Measurements from ENCODE around the gene PYDC1.
"Not testable (repeated sequence)": the region's sequence is repeated elsewhere in the genome, so short reads cannot be mapped to it uniquely, and the experiment has no call there.

Gene PYDC1

DNA sequence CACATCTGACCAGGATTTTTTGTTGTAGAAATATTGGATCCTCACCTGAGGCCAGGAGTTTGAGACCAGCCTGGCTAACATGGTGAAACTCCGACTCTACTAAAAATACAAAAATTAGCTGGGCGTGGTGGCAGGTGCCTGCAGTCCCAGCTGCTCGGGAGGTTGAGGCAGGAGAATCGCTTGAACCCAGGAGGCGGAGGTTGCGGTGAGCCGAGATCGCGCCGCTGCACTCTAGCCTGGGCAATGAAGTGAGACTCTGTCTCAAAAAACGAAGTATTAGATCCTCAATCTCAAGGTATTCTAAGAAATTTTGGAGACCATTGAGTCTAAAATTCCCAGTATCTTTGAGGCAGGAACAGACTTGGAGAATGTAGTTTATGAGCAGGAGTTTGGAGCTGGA lies 21.1 kb downstream of the PYDC1 start:
- not testable (repeated sequence) for FAIRE-seq

- no peak for FAIRE-seq
Measured at GRCh38 chr16:31194898-31195297, 22.0 kb downstream of the PYDC1 start.

DNA sequence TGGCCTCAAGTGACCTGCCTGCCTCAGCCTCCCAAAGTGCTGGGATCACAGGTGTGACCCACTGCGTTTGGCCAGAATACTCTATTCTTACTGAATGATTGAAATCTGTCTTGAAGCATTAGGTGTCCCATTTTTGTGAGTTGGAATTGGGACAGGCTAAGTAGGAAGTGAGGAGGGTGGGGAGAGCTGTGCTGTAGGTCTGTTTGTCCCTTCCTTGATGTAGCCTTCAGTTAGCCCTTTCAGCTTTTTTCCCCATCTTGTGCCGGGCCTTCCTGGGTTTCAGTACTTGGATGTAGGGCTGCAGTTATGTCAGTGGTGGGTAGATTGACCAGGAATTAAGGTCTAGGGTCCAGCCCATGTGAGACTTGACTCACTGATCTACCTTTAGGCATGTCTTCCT lies 23.1 kb downstream of the PYDC1 start:
- no peak for FAIRE-seq

DNA sequence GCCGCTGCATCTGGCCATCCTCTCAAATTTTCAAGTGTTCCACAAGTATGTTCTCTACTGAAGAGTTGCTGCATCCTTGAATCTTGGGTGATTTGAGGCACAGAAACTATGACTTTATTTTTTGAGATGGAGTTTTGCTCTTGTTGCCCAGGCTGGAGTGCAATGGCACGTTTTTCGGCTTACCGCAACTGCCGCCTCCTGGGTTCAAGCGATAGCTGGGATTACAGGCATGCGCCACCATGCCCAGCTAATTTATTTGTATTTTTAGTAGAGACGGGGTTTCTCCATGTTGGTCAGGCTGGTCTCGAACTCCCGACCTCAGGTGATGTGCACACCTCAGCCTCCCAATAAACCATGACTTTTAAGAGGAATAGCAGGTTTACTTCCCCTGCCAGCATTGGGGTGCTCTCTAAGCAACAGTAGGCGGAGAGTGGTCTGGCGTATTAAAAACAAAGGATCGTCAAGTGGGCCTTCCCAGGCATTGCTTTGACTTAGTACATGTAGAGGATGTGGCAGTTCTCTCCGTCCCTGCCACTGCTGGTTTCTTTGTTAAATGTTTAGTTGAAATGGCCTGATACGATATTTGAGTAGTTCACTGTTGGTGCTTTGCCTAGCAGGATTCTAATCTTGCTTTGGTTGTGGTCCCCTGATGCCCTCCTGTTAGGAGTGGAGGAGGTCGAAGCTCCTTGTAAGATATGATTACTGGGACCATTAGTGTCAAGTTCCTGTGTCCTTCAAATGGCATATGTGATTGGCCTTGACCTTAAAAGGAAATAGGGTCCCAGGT lies 23.9 kb downstream of the PYDC1 start:
- FAIRE-seq, result no peak

DNA sequence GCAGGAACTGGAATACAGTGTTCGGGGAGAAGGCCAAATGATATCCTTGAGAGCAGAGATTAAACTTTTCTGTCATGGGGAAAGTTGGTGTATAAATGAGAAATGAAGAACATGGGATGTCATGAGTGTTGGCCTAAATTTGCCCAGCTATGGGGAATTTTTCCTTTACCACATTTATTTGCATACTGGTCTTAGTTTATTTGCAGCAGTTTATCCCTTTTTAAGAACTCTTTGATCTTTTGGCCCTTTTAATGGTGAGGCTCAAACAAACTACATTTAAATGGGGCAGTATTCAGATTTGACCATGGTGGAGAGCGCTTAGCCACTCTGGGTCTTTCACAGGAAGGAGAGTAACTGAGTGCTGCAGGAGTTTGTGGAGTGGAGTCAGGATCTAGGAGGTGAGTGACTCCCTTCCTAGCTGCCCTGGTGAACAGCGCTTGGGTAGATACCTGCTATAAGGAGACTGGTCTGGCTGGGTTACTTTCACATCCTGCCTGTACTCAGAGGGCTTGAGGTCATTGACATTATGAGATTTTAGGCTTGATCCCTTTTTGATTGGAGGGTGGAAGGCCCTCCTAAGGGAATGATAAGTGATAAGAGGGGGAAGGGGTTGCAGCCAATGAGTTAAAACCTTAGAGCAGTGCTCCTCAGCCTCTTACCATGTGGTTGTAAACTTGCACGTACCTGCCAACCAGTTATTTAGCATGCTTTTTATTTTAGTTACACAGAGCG lies 25.1 kb downstream of the PYDC1 start:
- no peak for FAIRE-seq

DNA sequence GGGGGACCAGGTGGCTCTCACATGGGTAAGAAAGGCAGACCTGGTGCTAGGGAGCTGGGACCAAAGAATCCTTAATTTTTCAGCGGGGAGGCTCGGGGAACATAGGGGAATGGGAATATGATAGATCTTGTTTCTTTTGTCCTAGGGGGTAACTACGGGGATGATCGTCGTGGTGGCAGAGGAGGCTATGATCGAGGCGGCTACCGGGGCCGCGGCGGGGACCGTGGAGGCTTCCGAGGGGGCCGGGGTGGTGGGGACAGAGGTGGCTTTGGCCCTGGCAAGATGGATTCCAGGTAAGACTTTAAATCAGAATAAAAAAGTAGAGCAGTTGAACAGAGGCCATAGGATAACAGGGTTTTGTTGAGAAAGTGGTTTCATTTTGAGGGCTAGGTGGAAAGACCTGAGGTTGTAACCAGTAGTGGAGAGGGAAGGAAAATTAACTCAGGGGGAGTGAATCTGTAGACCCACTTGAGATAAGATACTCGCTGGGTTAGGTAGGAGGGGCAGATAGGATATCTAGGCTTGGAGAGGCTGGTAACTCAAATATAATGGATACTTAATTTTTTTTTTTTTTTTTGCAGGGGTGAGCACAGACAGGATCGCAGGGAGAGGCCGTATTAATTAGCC lies 26.0 kb downstream of the PYDC1 start:
- no peak for FAIRE-seq

DNA sequence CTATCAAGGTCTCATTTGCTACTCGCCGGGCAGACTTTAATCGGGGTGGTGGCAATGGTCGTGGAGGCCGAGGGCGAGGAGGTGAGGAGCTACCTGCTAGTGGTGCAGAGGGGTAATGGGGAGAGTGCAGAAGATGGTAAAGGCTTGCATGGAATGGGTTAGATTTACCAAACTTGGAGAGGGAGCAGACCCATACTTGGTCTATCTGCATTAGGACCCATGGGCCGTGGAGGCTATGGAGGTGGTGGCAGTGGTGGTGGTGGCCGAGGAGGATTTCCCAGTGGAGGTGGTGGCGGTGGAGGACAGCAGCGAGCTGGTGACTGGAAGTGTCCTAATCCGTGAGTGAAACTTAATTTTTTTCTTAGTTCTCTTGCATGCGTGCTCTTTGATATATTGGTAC lies 26.9 kb downstream of the PYDC1 start:
- FAIRE-seq, result no peak

- FAIRE-seq, result no peak
Measured at GRCh38 chr16:31189412-31189778, 27.5 kb downstream of the PYDC1 start.

GRCh38 chr16:31188450-31189411 lies 28.2 kb downstream of the PYDC1 start:
- FAIRE-seq, result no peak

GRCh38 chr16:31187808-31188189 lies 29.1 kb downstream of the PYDC1 start:
- no peak for FAIRE-seq

DNA sequence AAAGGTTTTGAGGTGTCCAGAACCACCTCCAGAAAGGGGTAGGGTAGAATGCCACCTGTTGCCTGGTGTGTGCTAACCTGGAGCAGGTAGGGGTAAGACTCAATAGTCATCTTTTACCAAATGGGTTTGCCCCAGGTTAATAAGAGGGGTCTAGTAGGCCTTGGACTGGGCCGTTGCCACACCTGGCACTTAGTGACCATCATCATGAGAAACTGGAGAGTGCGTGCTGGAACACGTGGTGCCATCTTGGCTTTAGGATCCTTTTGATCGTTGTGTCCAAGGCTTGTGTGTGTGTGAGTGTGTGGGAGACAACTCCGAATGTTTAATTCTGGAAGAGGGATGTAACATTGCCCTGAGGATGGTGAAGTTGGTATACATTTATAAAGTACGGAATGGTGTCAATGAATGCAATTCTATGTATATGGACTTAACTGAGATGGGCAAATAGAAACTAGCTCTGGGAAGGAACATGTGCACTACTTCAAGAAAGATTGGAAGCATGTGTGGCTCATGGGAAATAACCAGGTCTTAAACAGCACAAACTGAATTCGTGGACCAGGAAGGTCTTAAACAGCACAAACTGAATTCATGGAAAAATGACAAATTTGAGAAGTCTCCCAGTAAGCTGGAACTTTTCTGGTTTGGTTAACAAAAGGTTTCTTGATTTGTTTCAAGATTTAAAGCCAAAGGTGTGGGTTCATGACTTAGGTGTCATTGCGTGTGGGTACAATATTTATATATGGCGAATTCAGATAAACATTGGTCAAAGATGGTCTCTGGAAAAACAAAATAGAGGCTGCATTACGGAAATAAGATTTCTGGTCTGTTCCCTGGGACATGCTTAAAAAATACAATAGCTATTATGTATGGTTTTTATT lies 29.8 kb downstream of the PYDC1 start:
- FAIRE-seq, result no peak

DNA sequence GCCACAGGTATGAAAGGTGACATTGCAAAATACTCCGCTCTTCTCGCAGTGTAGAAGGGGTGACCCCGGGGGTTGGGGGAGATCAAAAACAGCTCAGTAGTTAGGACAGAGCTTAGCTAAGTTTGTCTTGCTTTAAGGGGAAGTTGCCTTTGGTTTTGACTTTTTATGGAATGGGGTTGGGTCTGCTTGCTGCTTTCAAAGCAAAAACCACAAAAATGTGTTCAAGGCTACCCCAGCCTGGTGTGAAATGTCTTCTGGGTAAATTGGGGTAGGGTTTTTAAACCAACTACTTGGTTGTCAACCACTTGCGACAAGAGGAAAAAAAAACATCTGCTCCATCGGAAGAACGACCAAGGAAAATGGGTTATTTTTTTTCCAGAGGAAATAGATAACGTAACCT lies 30.8 kb downstream of the PYDC1 start:
- no peak for FAIRE-seq

DNA sequence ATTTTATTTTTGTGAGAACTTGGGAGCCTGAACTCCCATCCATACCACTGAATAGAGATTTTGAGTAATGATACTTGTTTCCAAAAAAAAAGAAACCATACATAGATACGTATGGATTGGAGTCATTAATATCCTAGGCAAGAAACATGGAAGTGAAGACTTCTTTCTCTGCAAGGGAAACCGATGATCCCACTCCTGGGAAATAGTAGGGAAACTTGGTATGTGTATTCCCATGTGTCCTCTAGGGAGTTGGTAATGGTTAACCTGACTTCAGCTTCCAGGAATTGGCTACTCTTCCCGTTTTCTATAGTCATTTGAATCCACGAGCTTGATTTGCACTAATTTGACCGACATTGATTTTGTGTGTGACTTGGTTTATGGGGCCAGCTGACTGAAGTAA lies 31.6 kb downstream of the PYDC1 start:
- FAIRE-seq, result no peak

DNA sequence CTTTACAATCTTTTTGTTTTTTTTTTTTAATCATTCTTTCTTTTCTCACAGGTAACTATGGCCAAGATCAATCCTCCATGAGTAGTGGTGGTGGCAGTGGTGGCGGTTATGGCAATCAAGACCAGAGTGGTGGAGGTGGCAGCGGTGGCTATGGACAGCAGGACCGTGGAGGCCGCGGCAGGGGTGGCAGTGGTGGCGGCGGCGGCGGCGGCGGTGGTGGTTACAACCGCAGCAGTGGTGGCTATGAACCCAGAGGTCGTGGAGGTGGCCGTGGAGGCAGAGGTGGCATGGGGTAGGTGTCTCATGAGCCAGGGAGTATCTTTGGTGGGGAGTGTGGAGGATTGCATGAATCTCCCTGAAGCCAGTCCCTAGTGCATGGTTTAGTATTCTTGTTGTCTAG lies 32.0 kb downstream of the PYDC1 start:
- FAIRE-seq, result no peak

- FAIRE-seq, result no peak
Measured at GRCh38 chr16:31183432-31184428, 33.2 kb downstream of the PYDC1 start.

DNA sequence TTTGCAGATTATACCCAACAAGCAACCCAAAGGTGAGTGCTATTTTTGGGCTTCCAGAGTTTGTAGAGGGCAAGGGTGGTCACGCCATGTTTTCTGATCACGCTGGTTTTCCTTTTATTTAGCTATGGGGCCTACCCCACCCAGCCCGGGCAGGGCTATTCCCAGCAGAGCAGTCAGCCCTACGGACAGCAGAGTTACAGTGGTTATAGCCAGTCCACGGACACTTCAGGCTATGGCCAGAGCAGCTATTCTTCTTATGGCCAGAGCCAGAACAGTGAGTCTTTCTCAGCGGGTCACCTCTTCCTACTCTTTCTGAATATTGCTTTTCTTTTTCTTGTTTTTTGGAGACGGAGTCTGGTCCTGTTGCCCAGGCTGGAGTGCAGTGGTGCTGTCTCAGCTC lies 34.5 kb downstream of the PYDC1 start:
- FAIRE-seq, result no peak

DNA sequence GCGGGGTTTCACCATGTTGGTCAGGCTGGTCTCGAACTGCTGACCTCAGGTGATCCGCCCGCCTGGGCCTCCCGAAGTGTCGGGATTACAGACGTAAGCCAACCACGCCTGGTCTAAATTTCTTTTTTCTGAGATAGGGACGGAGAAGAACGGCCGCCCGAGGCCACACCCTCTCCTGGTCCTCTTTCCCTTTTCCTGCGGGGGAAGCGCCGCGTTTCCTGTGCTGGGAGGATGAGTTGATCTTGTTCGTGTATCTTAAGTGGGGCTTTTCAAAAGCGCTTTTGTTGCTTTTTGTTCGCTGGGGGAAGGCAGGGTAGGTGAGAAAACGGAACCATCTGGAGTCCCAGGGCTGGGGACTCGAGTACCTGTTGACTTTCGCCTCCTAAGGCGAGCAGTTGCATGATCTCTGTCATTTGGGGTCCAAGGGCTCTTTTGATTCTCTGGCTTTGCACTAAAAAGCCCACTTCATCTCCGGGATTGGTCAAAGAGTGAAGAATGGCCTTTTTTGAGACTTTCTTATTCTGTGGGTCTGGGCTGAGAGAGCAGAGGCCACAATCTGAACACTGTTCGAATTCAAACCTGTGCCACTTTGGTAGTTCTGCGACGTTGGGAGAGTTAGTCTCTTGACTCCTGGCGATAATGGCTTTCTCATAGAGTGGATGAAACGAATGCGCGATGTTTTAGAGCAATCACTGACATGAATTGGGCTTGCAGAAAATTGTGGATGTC lies 35.7 kb downstream of the PYDC1 start:
- no peak for FAIRE-seq

- peak; percentile 23 for FAIRE-seq
Measured at GRCh38 chr16:31179747-31180459, 37.0 kb downstream of the PYDC1 start, which contains the start of gene FUS. TSS of gene FUS (plus strand) at chr16:31180139. CDS start at chr16:31180215, 76 bp downstream.

DNA sequence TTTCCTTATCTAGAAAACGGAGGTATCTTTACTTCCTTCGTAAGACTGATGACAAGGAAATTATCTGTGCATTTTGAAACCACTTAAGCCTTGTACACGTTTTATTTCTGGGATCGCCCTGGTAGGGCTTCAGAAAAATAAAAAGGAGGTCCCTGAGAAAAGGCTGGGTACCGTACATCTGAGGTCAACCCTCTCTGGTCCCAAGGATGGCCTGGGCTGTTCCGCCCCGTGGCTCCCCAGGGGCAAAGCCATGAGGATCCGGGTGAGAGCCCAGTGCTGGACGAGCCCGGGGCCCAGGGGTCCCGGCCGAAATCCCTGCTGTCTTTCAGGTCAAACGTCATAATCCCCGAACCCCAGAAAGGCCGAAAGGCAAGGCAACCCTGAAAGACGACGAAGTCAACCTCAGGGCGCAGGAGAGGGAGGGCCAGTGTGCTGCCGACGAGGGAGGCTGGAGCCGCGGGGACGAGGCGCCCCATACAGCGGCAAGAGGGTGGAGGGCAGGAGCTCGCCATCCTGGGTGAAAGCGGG lies 37.7 kb downstream of the PYDC1 start:
- no peak for FAIRE-seq

Measured in G401.6 (cell line).